HUDEP-2 (cell line): ENCODE results near the gene CDCA4.

Source experiments
- DNase-seq, 76 experiments: peaks; one replicate each; lab custom pipeline; 2025; ENCODE audit not compliant: unreplicated experiment in 76 of 76; lab: John Stamatoyannopoulos, UW

CDCA4 gene

GRCh38 chr14:105059035-105059924 lies 38.4 kb upstream of the CDCA4 start:
- no peak for DNase-seq

- no peak for DNase-seq
Observed at GRCh38 chr14:105058521-105059034, 37.7 kb upstream of the CDCA4 start.

GRCh38 chr14:105056303-105056831 lies 35.5 kb upstream of the CDCA4 start:
- DNase-seq = no peak

GRCh38 chr14:105055736-105056302 lies 34.9 kb upstream of the CDCA4 start:
- DNase-seq = no peak

GRCh38 chr14:105055334-105055733 lies 34.5 kb upstream of the CDCA4 start:
- no peak for DNase-seq

- DNase-seq = no peak
Observed at GRCh38 chr14:105053996-105054395, 33.1 kb upstream of the CDCA4 start.

GRCh38 chr14:105053421-105053820 lies 32.5 kb upstream of the CDCA4 start:
- no peak for DNase-seq

GRCh38 chr14:105052110-105052458 lies 31.2 kb upstream of the CDCA4 start:
- no peak for DNase-seq

GRCh38 chr14:105051182-105052109 lies 30.6 kb upstream of the CDCA4 start:
- DNase-seq = no peak

- DNase-seq = peak in 18 of 76 experiments; percentile 7 to 52 (median 19)
Observed at GRCh38 chr14:105050551-105050897, 29.6 kb upstream of the CDCA4 start.

- no peak for DNase-seq
Observed at GRCh38 chr14:105049753-105050550, 29.1 kb upstream of the CDCA4 start.

- no peak for DNase-seq
Observed at GRCh38 chr14:105047283-105048016, 26.6 kb upstream of the CDCA4 start.

GRCh38 chr14:105046891-105047282 lies 26.0 kb upstream of the CDCA4 start:
- no peak for DNase-seq

GRCh38 chr14:105045710-105046326 lies 24.9 kb upstream of the CDCA4 start:
- DNase-seq = peak in 72 of 76 experiments; percentile 18 to 92 (median 80)

GRCh38 chr14:105043641-105044040 lies 22.8 kb upstream of the CDCA4 start:
- DNase-seq = no peak

GRCh38 chr14:105042813-105043212 lies 21.9 kb upstream of the CDCA4 start:
- DNase-seq = no peak

GRCh38 chr14:105041841-105042765 lies 21.2 kb upstream of the CDCA4 start:
- no peak for DNase-seq
